ENCODE results near the gene USP24. TPM values are rescaled to one million over a fixed set of nuclear protein-coding genes. Genes with fewer than 3 reads are reported as not detected.
"Not testable (repeated sequence)": the region's sequence is repeated elsewhere in the genome, so short reads cannot be mapped to it uniquely, and the experiment has no call there.

Gene USP24
- total RNA-seq, 1 donor from 2014 or later: 45.9 TPM

DNA sequence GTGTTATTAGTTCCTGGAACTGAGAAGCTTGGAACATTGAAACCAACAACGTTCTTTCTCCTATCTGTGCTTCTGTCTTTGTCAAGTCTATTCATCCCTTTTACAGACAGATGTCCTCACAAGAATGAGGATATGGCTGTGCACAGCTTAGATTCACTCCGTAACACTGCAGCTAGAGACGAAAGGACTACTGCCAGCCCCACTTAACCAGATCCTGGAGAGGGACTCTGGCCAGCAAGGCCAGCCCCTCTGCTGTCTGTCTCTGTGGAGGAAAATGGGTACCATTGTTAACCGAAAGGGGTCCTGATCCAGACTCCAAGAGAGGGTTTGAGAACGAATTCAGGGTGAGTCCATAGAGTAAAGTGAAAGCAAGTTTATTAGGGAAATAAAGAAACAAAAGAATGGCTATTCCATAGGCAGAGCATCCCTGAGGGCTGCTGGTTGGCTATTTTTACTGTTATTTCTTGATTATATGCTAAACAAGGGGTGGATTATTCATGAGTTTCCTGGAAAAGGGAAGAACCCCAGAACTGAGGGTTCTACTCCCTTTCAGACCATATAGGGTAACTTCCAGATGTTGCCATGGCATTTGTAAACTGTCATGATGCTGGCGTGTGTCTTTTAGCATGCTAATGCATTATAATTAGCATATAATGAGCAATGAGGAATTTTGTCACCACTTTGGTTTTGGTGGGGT is 17.4 kb upstream of the USP24 start:
- H3K9ac ChIP-seq (ENCODE audit: low read depth in 1 of 3, low read length in 3 of 3): no peak overlapping the region
- H3K4me1 ChIP-seq (ENCODE audit: control insufficient read depth in 3 of 3, insufficient read depth in 3 of 3, low read length in 3 of 3): peaks cover 3 to 24% (median 7%) of the 10 kb centered on the region in 3 donors
- no peaks in the 10 kb centered on the region for H3K36me3 ChIP-seq (ENCODE audit: control insufficient read depth in 3 of 3, insufficient read depth in 3 of 3, low read length in 3 of 3)
- no peaks in the 10 kb centered on the region for H3K27me3 ChIP-seq (ENCODE audit: control insufficient read depth in 3 of 3, insufficient read depth in 3 of 3, low read length in 3 of 3)
- H3K9me3 ChIP-seq (ENCODE audit: control insufficient read depth in 3 of 3, low read length in 3 of 3): no peaks in the 10 kb centered on the region
- H3K4me3 ChIP-seq (ENCODE audit: low read length in 3 of 3): peak overlapping the region in 1 of 3 donors; percentile 37
- no peak overlapping the region for H3K27ac ChIP-seq (ENCODE audit: low read depth, low read length)

DNA sequence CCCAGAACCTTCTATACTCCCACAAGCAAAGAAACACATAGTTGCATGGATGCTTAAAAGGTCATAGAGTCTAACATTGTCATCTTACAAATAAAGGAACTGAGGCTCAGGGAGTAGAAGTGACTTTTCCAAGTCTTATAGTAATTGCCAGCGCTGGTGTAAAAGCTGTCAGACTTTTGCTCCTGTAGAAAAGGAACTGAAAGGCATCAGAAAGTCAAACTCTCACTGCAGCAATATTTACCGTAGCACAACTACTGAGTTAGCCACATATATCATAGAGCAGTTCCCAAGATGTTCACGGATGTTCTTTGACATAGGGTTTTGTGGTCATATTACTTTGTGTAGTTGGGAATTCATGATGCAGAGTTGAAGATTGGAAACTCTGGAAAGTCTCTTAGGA is 16.6 kb upstream of the USP24 start:
- H3K4me3 ChIP-seq (ENCODE audit: low read length in 3 of 3): no peak overlapping the region
- no peaks in the 10 kb centered on the region for H3K36me3 ChIP-seq (ENCODE audit: control insufficient read depth in 3 of 3, insufficient read depth in 3 of 3, low read length in 3 of 3)
- peak overlapping the region; percentile 93 for H3K27ac ChIP-seq (ENCODE audit: low read depth, low read length)

DNA sequence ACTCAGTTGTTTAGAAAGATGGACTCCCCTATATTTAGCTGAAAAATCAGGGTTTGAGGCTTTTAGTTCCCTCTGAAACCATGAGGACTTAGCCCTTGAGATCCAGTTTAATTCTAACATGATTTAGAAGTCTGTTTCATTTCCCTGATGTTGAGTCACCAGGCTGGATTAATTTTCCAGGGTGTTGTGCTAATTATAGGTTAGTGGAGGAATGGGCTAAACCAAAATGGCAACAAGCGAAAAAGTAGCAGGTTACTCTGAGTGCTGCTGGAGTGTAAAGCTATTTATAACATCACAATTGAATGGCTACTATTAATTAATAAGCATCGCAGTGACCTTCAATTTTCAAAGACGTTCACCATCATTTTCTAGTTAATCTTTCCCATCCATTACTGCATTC is 15.5 kb upstream of the USP24 start:
- peak overlapping the region in 1 of 3 donors; percentile 22 for H3K4me3 ChIP-seq (ENCODE audit: low read length in 3 of 3)
- H3K36me3 ChIP-seq (ENCODE audit: control insufficient read depth in 3 of 3, insufficient read depth in 3 of 3, low read length in 3 of 3): no peaks in the 10 kb centered on the region
- peaks cover 3 to 21% (median 7%) of the 10 kb centered on the region in 3 donors for H3K4me1 ChIP-seq (ENCODE audit: control insufficient read depth in 3 of 3, insufficient read depth in 3 of 3, low read length in 3 of 3)
- H3K27ac ChIP-seq (ENCODE audit: low read depth, low read length): peak overlapping the region; percentile 93
- H3K9ac ChIP-seq (ENCODE audit: low read depth in 1 of 3, low read length in 3 of 3): peak overlapping the region; percentile 17 to 62 (median 59)
- no peaks in the 10 kb centered on the region for H3K9me3 ChIP-seq (ENCODE audit: control insufficient read depth in 3 of 3, low read length in 3 of 3)
- no peaks in the 10 kb centered on the region for H3K27me3 ChIP-seq (ENCODE audit: control insufficient read depth in 3 of 3, insufficient read depth in 3 of 3, low read length in 3 of 3)

More for the DNA sequence above, 16.6 kb upstream of the USP24 start:
- no peaks in the 10 kb centered on the region for H3K9me3 ChIP-seq (ENCODE audit: control insufficient read depth in 3 of 3, low read length in 3 of 3)
- no peaks in the 10 kb centered on the region for H3K27me3 ChIP-seq (ENCODE audit: control insufficient read depth in 3 of 3, insufficient read depth in 3 of 3, low read length in 3 of 3)
- H3K9ac ChIP-seq (ENCODE audit: low read depth in 1 of 3, low read length in 3 of 3): no peak overlapping the region
- peaks cover 3 to 24% (median 7%) of the 10 kb centered on the region in 3 donors for H3K4me1 ChIP-seq (ENCODE audit: control insufficient read depth in 3 of 3, insufficient read depth in 3 of 3, low read length in 3 of 3)

DNA sequence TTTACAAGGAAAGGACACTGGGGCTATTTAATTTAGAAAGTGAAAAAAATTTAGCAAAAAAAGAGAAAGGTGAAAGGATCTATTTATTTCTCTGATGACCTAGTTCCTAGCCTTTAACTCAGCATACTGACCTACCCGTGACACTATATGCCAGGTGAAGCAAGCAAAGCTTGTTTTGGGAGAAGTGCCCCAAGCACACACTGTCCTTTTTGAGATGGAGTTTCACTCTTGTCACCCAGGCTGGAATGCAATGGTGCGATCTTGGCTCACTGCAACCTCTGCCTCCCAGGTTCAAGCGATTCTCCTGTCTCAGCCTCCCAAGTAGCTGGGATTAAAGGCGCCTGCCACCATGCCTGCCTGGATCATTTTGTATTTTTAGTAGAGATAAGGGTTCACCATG is 14.6 kb upstream of the USP24 start:
- peaks cover 3 to 21% (median 7%) of the 10 kb centered on the region in 3 donors for H3K4me1 ChIP-seq (ENCODE audit: control insufficient read depth in 3 of 3, insufficient read depth in 3 of 3, low read length in 3 of 3)
- not testable (repeated sequence) for H3K4me3 ChIP-seq (ENCODE audit: low read length in 3 of 3); H3K9me3 ChIP-seq (ENCODE audit: control insufficient read depth in 3 of 3, low read length in 3 of 3); H3K36me3 ChIP-seq (ENCODE audit: control insufficient read depth in 3 of 3, insufficient read depth in 3 of 3, low read length in 3 of 3); H3K27me3 ChIP-seq (ENCODE audit: control insufficient read depth in 3 of 3, insufficient read depth in 3 of 3, low read length in 3 of 3); H3K9ac ChIP-seq (ENCODE audit: low read depth in 1 of 3, low read length in 3 of 3)
- H3K27ac ChIP-seq (ENCODE audit: low read depth, low read length): peak overlapping the region; percentile 93

DNA sequence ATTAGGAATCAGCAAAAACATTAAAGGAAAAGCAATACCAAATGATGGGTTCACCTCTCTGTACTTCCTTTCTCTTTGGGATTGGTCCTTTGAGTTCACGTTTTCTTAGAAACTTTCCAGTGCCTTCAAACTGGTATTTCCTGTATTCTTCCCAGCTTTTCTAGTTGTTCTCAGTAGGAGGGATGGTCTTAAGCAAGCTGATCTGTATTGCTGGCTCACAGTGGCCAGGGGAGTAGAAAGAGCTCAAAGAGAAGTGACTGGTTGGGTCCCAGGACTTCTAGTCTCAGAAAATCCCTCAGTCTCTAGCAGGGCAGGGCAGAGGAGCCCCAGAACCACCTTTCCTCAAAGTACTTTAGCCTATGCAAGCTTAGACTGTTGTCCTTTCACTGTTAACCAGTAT is 10.1 kb upstream of the USP24 start:
- peaks cover 1 to 12% (median 2%) of the 10 kb centered on the region in 3 donors for H3K4me1 ChIP-seq (ENCODE audit: control insufficient read depth in 3 of 3, insufficient read depth in 3 of 3, low read length in 3 of 3)
- H3K27me3 ChIP-seq (ENCODE audit: control insufficient read depth in 3 of 3, insufficient read depth in 3 of 3, low read length in 3 of 3): no peaks in the 10 kb centered on the region
- H3K4me3 ChIP-seq (ENCODE audit: low read length in 3 of 3): no peak overlapping the region
- no peaks in the 10 kb centered on the region for H3K9me3 ChIP-seq (ENCODE audit: control insufficient read depth in 3 of 3, low read length in 3 of 3)
- H3K27ac ChIP-seq (ENCODE audit: low read depth, low read length): no peak overlapping the region
- H3K9ac ChIP-seq (ENCODE audit: low read depth in 1 of 3, low read length in 3 of 3): no peak overlapping the region
- H3K36me3 ChIP-seq (ENCODE audit: control insufficient read depth in 3 of 3, insufficient read depth in 3 of 3, low read length in 3 of 3): no peaks in the 10 kb centered on the region

DNA sequence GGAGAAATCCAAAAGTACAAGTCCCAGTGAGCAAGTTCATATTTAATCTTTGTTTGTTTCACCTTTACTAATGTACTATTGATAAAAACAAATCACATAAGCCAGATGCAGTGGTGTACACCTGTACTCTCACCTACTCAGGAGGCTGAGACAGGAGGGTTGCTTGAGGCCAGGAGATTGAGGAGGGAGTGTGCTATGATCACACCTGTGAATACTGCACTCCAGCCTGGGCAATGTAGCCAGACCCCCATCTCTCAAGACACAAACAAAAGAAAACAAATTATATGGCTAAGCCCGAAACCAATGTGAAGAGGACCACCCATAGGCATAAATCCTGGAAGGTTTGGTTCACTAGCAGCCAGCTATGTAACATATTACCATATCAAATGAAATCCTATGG is 9.6 kb upstream of the USP24 start:
- H3K9ac ChIP-seq (ENCODE audit: low read depth in 1 of 3, low read length in 3 of 3): no peak overlapping the region
- no peak overlapping the region for H3K27ac ChIP-seq (ENCODE audit: low read depth, low read length)
- H3K4me1 ChIP-seq (ENCODE audit: control insufficient read depth in 3 of 3, insufficient read depth in 3 of 3, low read length in 3 of 3): peaks cover 0 to 7% (median 0%) of the 10 kb centered on the region in 3 donors
- H3K36me3 ChIP-seq (ENCODE audit: control insufficient read depth in 3 of 3, insufficient read depth in 3 of 3, low read length in 3 of 3): no peaks in the 10 kb centered on the region
- no peak overlapping the region for H3K4me3 ChIP-seq (ENCODE audit: low read length in 3 of 3)
- no peaks in the 10 kb centered on the region for H3K27me3 ChIP-seq (ENCODE audit: control insufficient read depth in 3 of 3, insufficient read depth in 3 of 3, low read length in 3 of 3)
- no peaks in the 10 kb centered on the region for H3K9me3 ChIP-seq (ENCODE audit: control insufficient read depth in 3 of 3, low read length in 3 of 3)

DNA sequence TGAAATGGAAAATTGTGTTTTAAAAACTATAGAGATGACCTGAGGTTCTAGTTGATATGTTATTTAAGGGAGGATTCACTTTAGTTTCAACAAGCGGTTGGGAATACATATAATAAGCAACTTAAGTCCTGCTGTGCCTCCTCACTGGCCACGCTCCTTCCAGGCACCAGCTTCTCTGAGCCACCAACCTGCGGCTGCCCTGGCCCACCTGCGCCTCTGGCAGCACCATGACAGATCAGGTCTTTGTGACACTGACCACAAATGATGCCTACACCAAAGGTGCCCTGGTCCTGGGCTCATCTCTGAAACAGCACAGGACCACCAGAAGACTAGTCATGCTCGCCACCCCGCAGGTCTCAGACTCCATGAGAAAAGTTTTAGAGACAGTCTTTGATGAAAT is 7.0 kb upstream of the USP24 start:
- Histone ChIP-seq H3K9me3 (ENCODE audit: control insufficient read depth in 3 of 3, low read length in 3 of 3) (no peaks in the 10 kb centered on the region), H3K4me3 (ENCODE audit: low read length in 3 of 3) (no peak overlapping the region), H3K9ac (ENCODE audit: low read depth in 1 of 3, low read length in 3 of 3) (no peak overlapping the region), H3K27me3 (ENCODE audit: control insufficient read depth in 3 of 3, insufficient read depth in 3 of 3, low read length in 3 of 3) (no peaks in the 10 kb centered on the region), H3K36me3 (ENCODE audit: control insufficient read depth in 3 of 3, insufficient read depth in 3 of 3, low read length in 3 of 3) (no peaks in the 10 kb centered on the region), H3K4me1 (ENCODE audit: control insufficient read depth in 3 of 3, insufficient read depth in 3 of 3, low read length in 3 of 3) (peaks cover 2 to 8% (median 5%) of the 10 kb centered on the region in 3 donors), H3K27ac (ENCODE audit: low read depth, low read length) (no peak overlapping the region)

DNA sequence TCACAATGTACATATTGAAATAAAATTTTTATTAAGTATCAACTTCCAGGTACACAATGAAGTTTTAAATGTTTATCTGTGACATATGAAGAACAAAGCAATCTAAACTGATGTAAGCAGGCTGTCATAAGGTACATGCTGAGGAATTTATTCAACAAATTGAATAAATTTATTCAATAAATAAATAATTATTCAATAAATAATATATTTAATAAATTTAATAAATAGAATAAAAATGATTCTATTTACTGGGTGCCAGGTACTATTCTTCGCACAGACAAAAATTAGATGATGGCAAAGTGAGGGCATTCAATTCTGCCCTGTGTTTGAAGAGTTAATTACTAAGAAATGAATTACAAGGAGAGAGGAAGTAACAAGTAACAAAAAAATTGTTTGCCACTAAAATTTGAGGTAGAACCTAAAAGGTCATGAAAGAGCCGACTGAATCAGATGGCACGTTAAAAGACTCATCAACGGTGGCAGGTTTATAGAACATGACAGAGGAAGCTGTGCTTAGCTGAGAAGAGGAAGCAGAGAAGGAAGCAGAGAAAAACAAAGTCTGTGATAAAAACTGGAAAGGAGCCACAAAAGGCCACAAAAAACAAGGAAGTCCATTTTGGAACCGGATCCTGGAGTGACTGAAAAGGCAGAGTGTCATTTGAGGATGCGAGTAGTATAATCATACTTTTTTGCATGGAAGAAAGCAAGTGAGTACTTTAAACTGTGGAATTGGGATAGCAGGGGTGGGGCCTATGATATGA is 2.2 kb upstream of the USP24 start:
- H3K27me3 ChIP-seq (ENCODE audit: control insufficient read depth in 3 of 3, insufficient read depth in 3 of 3, low read length in 3 of 3): no peaks in the 10 kb centered on the region
- H3K9me3 ChIP-seq (ENCODE audit: control insufficient read depth in 3 of 3, low read length in 3 of 3): no peaks in the 10 kb centered on the region
- H3K9ac ChIP-seq (ENCODE audit: low read depth in 1 of 3, low read length in 3 of 3): peak overlapping the region; percentile 27 to 98 (median 36)
- H3K4me1 ChIP-seq (ENCODE audit: control insufficient read depth in 3 of 3, insufficient read depth in 3 of 3, low read length in 3 of 3): peaks cover 22 to 30% (median 26%) of the 10 kb centered on the region in 3 donors
- no peak overlapping the region for H3K4me3 ChIP-seq (ENCODE audit: low read length in 3 of 3)
- peak overlapping the region; percentile 72 for H3K27ac ChIP-seq (ENCODE audit: low read depth, low read length)
- no peaks in the 10 kb centered on the region for H3K36me3 ChIP-seq (ENCODE audit: control insufficient read depth in 3 of 3, insufficient read depth in 3 of 3, low read length in 3 of 3)

DNA sequence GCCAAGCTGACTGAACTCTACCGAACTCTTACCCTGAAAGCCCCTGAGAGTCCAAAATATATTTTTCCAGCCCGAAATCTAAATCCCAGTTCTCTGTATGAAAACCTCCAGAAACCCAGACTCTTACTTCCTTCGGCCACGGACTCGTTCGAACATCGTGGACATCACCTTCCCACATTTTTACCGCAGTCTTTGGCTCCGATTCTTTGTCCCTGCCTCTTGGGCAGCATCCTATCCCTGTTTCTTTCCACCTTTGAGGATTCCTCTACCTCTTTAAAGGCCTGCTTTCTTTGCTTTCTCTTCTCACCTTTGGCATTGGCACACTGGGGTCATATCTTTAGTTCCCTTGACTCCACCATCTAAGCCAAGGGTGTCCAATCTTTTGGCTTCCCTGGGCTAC is 932 bp upstream of the USP24 start:
- Histone ChIP-seq H3K27ac (ENCODE audit: low read depth, low read length) (peak overlapping the region; percentile 94), H3K9me3 (ENCODE audit: control insufficient read depth in 3 of 3, low read length in 3 of 3) (no peaks in the 10 kb centered on the region), H3K4me3 (ENCODE audit: low read length in 3 of 3) (peak overlapping the region; percentile 85 to 90 (median 87)), H3K9ac (ENCODE audit: low read depth in 1 of 3, low read length in 3 of 3) (peak overlapping the region; percentile 93 to 98 (median 96)), H3K36me3 (ENCODE audit: control insufficient read depth in 3 of 3, insufficient read depth in 3 of 3, low read length in 3 of 3) (no peaks in the 10 kb centered on the region), H3K27me3 (ENCODE audit: control insufficient read depth in 3 of 3, insufficient read depth in 3 of 3, low read length in 3 of 3) (no peaks in the 10 kb centered on the region), H3K4me1 (ENCODE audit: control insufficient read depth in 3 of 3, insufficient read depth in 3 of 3, low read length in 3 of 3) (peaks cover 33 to 43% (median 37%) of the 10 kb centered on the region in 3 donors)

DNA sequence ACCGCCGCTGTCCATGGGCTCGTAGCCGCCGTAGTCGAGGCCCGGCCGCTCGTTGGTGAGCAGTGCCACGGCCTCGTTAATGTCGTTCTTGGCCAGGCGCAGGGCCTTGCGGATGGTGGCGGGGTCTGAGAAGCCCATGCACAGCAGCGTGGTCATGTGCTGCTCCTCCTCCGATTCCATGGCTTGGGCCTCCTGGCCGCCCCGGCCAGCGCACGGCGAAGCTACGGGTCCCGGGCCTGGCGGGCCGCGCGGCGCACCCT is 300 bp downstream of the USP24 start:
- peak overlapping the region; percentile 94 for H3K27ac ChIP-seq (ENCODE audit: low read depth, low read length)
- H3K4me1 ChIP-seq (ENCODE audit: control insufficient read depth in 3 of 3, insufficient read depth in 3 of 3, low read length in 3 of 3): peaks cover 37 to 53% (median 38%) of the 10 kb centered on the region in 3 donors
- peak overlapping the region; percentile 93 to 98 (median 96) for H3K9ac ChIP-seq (ENCODE audit: low read depth in 1 of 3, low read length in 3 of 3)
- H3K36me3 ChIP-seq (ENCODE audit: control insufficient read depth in 3 of 3, insufficient read depth in 3 of 3, low read length in 3 of 3): no peaks in the 10 kb centered on the region
- H3K4me3 ChIP-seq (ENCODE audit: low read length in 3 of 3): peak overlapping the region; percentile 85 to 90 (median 87)
- no peaks in the 10 kb centered on the region for H3K9me3 ChIP-seq (ENCODE audit: control insufficient read depth in 3 of 3, low read length in 3 of 3)
- no peaks in the 10 kb centered on the region for H3K27me3 ChIP-seq (ENCODE audit: control insufficient read depth in 3 of 3, insufficient read depth in 3 of 3, low read length in 3 of 3)

All from skeletal muscle tissue (tissue), 4 donors.